Activated CD8-positive, alpha-beta memory T cell treated with anti-CD3 and anti-CD28 coated beads, Interleukin-2, amount 10 ng/mL, durations not matched to agents 7 days and 5 days (primary cell): ENCODE results near the gene SLC2A8. TPM values are rescaled to one million over a fixed set of nuclear protein-coding genes. Genes with fewer than 3 reads are reported as not detected.

Experiments used
- ATAC-seq: fragments of 150-1000 bp; cut with Tn5 transposase; one replicate; pipeline ENCODE4 v1.10.0; 2021; ENCODE audit warnings: moderate library complexity
- CTCF ChIA-PET: fragments of 350-600 bp; sonication (Branson Sonifier 250); formaldehyde crosslinking; loops from one replicate; lab custom pipeline; 2021; ENCODE audit warnings: antibody characterized with exemption; lab: Charles Lee
- DNase-seq: peaks from one replicate; pipeline ENCODE4 v3.0.0-alpha.2; 2020
- H3K27ac Mint-ChIP-seq: one replicate; pipeline ENCODE4 v1.8.0; 2021; ENCODE audit warnings: mild to moderate bottlenecking, mixed read lengths
- H3K27me3 Mint-ChIP-seq: one replicate; pipeline ENCODE4 v1.8.0; 2021; ENCODE audit warnings: mixed read lengths
- H3K36me3 Mint-ChIP-seq: one replicate; pipeline ENCODE4 v1.8.0; 2021; ENCODE audit warnings: mild to moderate bottlenecking, mixed read lengths
- H3K4me1 Mint-ChIP-seq: one replicate; pipeline ENCODE4 v1.8.0; 2021; ENCODE audit warnings: mixed read lengths
- H3K4me3 Mint-ChIP-seq: one replicate; pipeline ENCODE4 v1.8.0; 2021; ENCODE audit warnings: mild to moderate bottlenecking, moderate library complexity, mixed read lengths
- H3K9me3 Mint-ChIP-seq: one replicate; pipeline ENCODE4 v1.8.0; 2022; ENCODE audit warnings: low read depth, mixed read lengths
- total RNA-seq, 2 experiments: library from RNA; stranded (reverse); gene quantifications; one replicate each; pipeline ENCODE4 v1.2.3, GENCODE V29; 2021

Gene SLC2A8, protein sequence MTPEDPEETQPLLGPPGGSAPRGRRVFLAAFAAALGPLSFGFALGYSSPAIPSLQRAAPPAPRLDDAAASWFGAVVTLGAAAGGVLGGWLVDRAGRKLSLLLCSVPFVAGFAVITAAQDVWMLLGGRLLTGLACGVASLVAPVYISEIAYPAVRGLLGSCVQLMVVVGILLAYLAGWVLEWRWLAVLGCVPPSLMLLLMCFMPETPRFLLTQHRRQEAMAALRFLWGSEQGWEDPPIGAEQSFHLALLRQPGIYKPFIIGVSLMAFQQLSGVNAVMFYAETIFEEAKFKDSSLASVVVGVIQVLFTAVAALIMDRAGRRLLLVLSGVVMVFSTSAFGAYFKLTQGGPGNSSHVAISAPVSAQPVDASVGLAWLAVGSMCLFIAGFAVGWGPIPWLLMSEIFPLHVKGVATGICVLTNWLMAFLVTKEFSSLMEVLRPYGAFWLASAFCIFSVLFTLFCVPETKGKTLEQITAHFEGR
- 10 to 100 TPM; 12.1 to 26.0 TPM for total RNA-seq

DNA sequence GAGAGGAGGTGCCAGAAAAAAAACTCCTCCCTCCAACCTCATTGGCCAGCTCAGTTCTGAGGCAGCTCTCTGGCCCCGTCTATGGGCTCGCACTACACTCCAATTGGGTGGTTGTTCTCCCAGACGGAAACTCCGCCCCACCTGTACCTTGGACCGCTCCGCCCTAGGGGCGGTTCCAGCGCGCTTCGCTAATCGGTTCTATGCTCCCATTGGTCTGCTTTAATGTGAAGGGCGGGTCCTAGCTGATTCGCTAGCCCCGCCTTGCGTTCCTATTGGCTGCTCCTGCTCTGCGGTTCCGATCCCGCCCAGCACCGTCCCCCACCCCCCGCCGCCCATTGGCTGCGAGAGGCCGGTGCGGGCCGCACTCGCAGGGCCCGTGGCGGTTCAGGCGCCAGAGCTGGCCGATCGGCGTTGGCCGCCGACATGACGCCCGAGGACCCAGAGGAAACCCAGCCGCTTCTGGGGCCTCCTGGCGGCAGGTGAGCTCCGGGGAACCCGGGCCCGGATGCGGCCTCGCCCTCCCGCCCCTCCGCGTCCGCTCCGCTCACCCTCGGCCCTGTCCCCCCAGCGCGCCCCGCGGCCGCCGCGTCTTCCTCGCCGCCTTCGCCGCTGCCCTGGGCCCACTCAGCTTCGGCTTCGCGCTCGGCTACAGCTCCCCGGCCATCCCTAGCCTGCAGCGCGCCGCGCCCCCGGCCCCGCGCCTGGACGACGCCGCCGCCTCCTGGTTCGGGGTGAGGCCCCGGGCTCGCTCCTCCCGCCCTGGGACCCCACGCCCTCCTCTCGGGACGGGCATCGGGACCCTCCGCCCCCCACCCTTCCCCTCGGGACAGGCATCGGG lies at the start of gene SLC2A8:
Gene SLC2A8, plus strand, starts transcription at position 362 of the 838 bp plus-strand sequence. Its CDS starts 62 bp downstream, at position 424.
- Mint-ChIP-seq H3K4me1 (peaks cover 18% of the 10 kb centered on the region), H3K27ac (peak within 1 kb of the TSS; percentile 43), H3K36me3 (no peaks in the 10 kb centered on the region), H3K9me3 (no peaks in the 10 kb centered on the region), H3K27me3 (peaks cover 27% of the 10 kb centered on the region), H3K4me3 (peak within 1 kb of the TSS; percentile 68)
- DNase-seq (peak; percentile 99), ATAC-seq (peak; percentile 94)
- CTCF ChIA-PET, result interaction anchor here (0.6 to 2.0 kb wide), 24 partner anchors 9 to 456 kb away, joined by 3 to 15 read pairs (median 4); partner anchors contain the start of gene ZNF79

GRCh38 chr9:127347831-127348776 lies 48.9 kb upstream of the SLC2A8 start:
- no peaks in the 10 kb centered on the region for H3K4me1 Mint-ChIP-seq

GRCh38 chr9:127349483-127350113 lies 47.4 kb upstream of the SLC2A8 start:
- DNase-seq, result no peak
- Mint-ChIP-seq H3K9me3 (no peaks in the 10 kb centered on the region), H3K36me3 (no peaks in the 10 kb centered on the region), H3K4me1 (peaks cover 4% of the 10 kb centered on the region), H3K27ac (no peak overlapping the region), H3K4me3 (no peak overlapping the region), H3K27me3 (peaks cover 11% of the 10 kb centered on the region)
- CTCF ChIA-PET, result no interaction called here
- ATAC-seq, result no peak

More at GRCh38 chr9:127347831-127348776, 48.9 kb upstream of the SLC2A8 start:
- peak; percentile 47 for ATAC-seq
- H3K4me3 Mint-ChIP-seq, result no peak overlapping the region
- no peak overlapping the region for H3K27ac Mint-ChIP-seq
- CTCF ChIA-PET, result no interaction called here
- no peaks in the 10 kb centered on the region for H3K36me3 Mint-ChIP-seq
- H3K9me3 Mint-ChIP-seq, result no peaks in the 10 kb centered on the region
- H3K27me3 Mint-ChIP-seq, result peaks cover 7% of the 10 kb centered on the region
- no peak for DNase-seq

GRCh38 chr9:127351182-127352166 lies 45.5 kb upstream of the SLC2A8 start:
- CTCF ChIA-PET, result no interaction called here
- no peak for ATAC-seq
- DNase-seq, result no peak
- Mint-ChIP-seq H3K27me3 (peaks cover 15% of the 10 kb centered on the region), H3K4me3 (no peak overlapping the region), H3K36me3 (no peaks in the 10 kb centered on the region), H3K9me3 (no peaks in the 10 kb centered on the region), H3K27ac (no peak overlapping the region), H3K4me1 (peaks cover 4% of the 10 kb centered on the region)

- no peak overlapping the region for H3K4me3 Mint-ChIP-seq
- no peak for DNase-seq
- H3K27ac Mint-ChIP-seq, result no peak overlapping the region
- no peaks in the 10 kb centered on the region for H3K36me3 Mint-ChIP-seq
- CTCF ChIA-PET, result no interaction called here
- H3K27me3 Mint-ChIP-seq, result peaks cover 15% of the 10 kb centered on the region
- ATAC-seq, result no peak
- peaks cover 7% of the 10 kb centered on the region for H3K4me1 Mint-ChIP-seq
- H3K9me3 Mint-ChIP-seq, result no peaks in the 10 kb centered on the region
Observed at GRCh38 chr9:127353882-127354281, 43.1 kb upstream of the SLC2A8 start.

GRCh38 chr9:127356906-127357305 lies 40.1 kb upstream of the SLC2A8 start:
- peaks cover 16% of the 10 kb centered on the region for H3K4me1 Mint-ChIP-seq
- ATAC-seq (no peak), DNase-seq (no peak)
- H3K27me3 Mint-ChIP-seq, result peaks cover 15% of the 10 kb centered on the region
- H3K36me3 Mint-ChIP-seq, result no peaks in the 10 kb centered on the region
- H3K27ac Mint-ChIP-seq, result no peak overlapping the region
- H3K9me3 Mint-ChIP-seq, result no peaks in the 10 kb centered on the region
- no peak overlapping the region for H3K4me3 Mint-ChIP-seq
- CTCF ChIA-PET, result interaction anchor here (0.7 to 0.9 kb wide), 2 partner anchors 43 to 142 kb away, joined by 3 read pairs; no protein-coding TSS in a partner anchor

DNA sequence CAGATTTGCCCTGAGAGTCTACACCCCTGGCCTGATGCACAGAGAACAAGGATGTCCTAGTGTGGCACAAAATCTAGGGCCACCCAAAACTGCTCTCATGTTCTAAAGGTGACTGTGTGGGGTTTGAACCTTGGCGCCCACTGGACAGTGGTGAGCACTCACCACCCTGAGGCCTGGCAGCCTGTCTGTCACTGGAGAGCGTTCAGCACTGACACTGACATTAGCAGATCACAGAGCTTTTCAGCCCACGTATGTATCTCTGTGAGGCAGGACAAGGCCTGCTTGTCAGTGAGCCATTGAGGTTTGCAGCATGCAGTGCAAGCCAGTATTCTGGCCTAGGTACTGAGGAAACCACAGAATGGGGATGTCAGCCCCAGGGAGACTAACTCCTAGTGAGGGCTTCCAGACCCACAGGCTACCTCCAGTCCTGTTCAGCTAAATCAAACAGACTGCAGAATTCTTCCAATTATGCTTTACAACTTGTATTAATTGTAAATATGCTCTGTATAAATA lies 38.9 kb upstream of the SLC2A8 start:
- Mint-ChIP-seq H3K27ac (no peak overlapping the region), H3K27me3 (peaks cover 8% of the 10 kb centered on the region), H3K9me3 (no peaks in the 10 kb centered on the region), H3K4me3 (no peak overlapping the region), H3K36me3 (no peaks in the 10 kb centered on the region), H3K4me1 (peaks cover 19% of the 10 kb centered on the region)
- ATAC-seq (no peak), DNase-seq (no peak)
- CTCF ChIA-PET, result no interaction called here

DNA sequence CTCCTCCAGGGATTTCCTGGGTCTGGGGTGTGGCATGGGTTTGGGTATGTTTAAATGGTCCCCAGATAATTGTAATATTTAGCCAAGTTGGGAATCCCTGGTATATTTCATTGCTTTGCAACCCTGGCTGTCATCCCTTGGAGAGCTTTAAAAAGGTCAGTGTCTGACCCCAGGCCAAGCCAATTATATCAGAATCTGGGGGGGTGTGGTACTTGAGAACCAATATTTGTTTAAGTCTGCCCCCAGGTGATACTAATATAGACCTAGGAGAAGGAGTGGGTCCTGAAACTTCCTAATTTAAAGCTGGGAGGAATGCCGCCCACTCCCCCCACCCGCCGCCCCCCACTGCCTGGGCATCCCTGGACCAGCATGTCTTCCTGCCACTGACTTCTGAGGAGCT lies 38.2 kb upstream of the SLC2A8 start:
- no peak for ATAC-seq
- Mint-ChIP-seq H3K9me3 (no peaks in the 10 kb centered on the region), H3K4me1 (peaks cover 15% of the 10 kb centered on the region), H3K27ac (no peak overlapping the region), H3K4me3 (no peak overlapping the region), H3K36me3 (no peaks in the 10 kb centered on the region), H3K27me3 (peaks cover 4% of the 10 kb centered on the region)
- CTCF ChIA-PET, result no interaction called here
- DNase-seq, result no peak

GRCh38 chr9:127360250-127360649 lies 36.7 kb upstream of the SLC2A8 start:
- ATAC-seq (no peak), DNase-seq (no peak)
- Mint-ChIP-seq H3K4me1 (peaks cover 15% of the 10 kb centered on the region), H3K27me3 (peaks cover 1% of the 10 kb centered on the region), H3K27ac (no peak overlapping the region), H3K9me3 (no peaks in the 10 kb centered on the region), H3K36me3 (no peaks in the 10 kb centered on the region), H3K4me3 (no peak overlapping the region)
- CTCF ChIA-PET, result interaction anchor here (1.8 to 2.3 kb wide), 3 partner anchors 9 to 49 kb away, joined by 5 to 10 read pairs (median 8); partner anchors contain the start of gene SLC2A8

GRCh38 chr9:127360829-127361228 lies 36.1 kb upstream of the SLC2A8 start:
- DNase-seq (no peak), ATAC-seq (no peak)
- Mint-ChIP-seq H3K36me3 (no peaks in the 10 kb centered on the region), H3K4me1 (peaks cover 15% of the 10 kb centered on the region), H3K27ac (no peak overlapping the region), H3K9me3 (no peaks in the 10 kb centered on the region), H3K4me3 (no peak overlapping the region), H3K27me3 (no peaks in the 10 kb centered on the region)
- CTCF ChIA-PET, result interaction anchor here (1.8 to 2.3 kb wide), 3 partner anchors 9 to 50 kb away, joined by 5 to 10 read pairs (median 8); partner anchors contain the start of gene SLC2A8

DNA sequence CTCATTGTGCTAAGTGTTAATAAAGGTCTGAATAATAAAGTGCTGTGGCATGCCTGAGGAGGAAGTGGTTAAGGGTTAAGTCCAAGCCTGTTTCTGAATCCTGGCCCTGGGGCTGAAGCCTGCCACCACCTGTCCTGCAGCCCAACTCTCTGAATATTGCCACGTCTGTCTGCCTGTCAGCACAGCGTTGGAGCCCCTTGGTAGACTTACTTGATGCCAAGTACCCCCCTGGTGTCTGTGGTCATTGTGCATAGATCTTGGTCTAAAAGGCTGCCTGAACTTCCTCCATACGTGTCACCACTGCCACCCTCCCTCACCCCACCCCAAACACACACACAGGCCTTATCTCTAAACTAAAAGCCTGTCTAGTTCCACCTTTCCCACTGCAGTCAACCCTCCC lies 35.4 kb upstream of the SLC2A8 start:
- H3K4me1 Mint-ChIP-seq, result peaks cover 15% of the 10 kb centered on the region
- H3K27me3 Mint-ChIP-seq, result no peaks in the 10 kb centered on the region
- no peak overlapping the region for H3K4me3 Mint-ChIP-seq
- H3K36me3 Mint-ChIP-seq, result no peaks in the 10 kb centered on the region
- peak; percentile 75 for ATAC-seq
- no peaks in the 10 kb centered on the region for H3K9me3 Mint-ChIP-seq
- H3K27ac Mint-ChIP-seq, result peak overlapping the region; percentile 66
- CTCF ChIA-PET, result interaction anchor here (2.1 to 2.3 kb wide), 2 partner anchors 8 to 35 kb away, joined by 8 to 10 read pairs; partner anchors contain the start of gene SLC2A8
- DNase-seq, result peak; percentile 62
